HCT116 (cell line): ENCODE results near the gene TMPRSS3. TPM values are rescaled to one million over a fixed set of nuclear protein-coding genes. Genes with fewer than 3 reads are reported as not detected.

ENCODE experiments used
- ATAC-seq: fragments of 200-7000 bp; cut with Tn5 transposase; 2 replicates; pipeline ENCODE4 v1.9.1; 2020; ENCODE audit warnings: mild to moderate bottlenecking, moderate library complexity
- BruUV-seq: library from RNA; stranded (reverse); fragments of 400-500 nt; replicated peaks from 2 replicates; lab custom pipeline; 2021; lab: Mats Ljungman, UMichigan
- CTCF ChIA-PET: fragments of 300-600 bp; sonication (Branson Sonifier 250); formaldehyde crosslinking; loops from one replicate; lab custom pipeline; 2021; ENCODE audit warnings: antibody characterized with exemption; lab: Charles Lee
- POLR2A ChIA-PET: fragments of 300-600, 350-600 bp; sonication (Branson Sonifier 250); formaldehyde crosslinking; loops from one replicate; lab custom pipeline; 2021; ENCODE audit warnings: antibody characterized with exemption; lab: Charles Lee
- RAD21 ChIA-PET, 2 experiments: fragments of 300-600 bp; sonication (Branson Sonifier 250); formaldehyde crosslinking; loops; one replicate each; lab custom pipeline; 2023; ENCODE audit warnings: low total read pairs in 2 of 2; ENCODE audit not compliant: uncharacterized antibody in 2 of 2, unreplicated experiment in 2 of 2, low non-redundant PET in 1 of 2; lab: Charles Lee
- DNase-seq: peaks from one replicate; pipeline ENCODE4 v3.0.0-alpha.2; 2010; ENCODE audit warnings: low read depth, low spot score
- H2AFZ ChIP-seq: fragments of 200-600 bp; shearing (Covaris generic), sonication (generic); 2 replicates; pipeline ENCODE4 v1.6.1; 2017; ENCODE audit warnings: low read depth, mixed run types, mixed read lengths, antibody characterized with exemption, low read length; ENCODE audit not compliant: poor library complexity, severe bottlenecking
- H3K27ac ChIP-seq: 2 replicates; pipeline ENCODE4 v1.5.1; 2012; ENCODE audit warnings: low read depth, low read length
- H3K27me3 ChIP-seq: fragments of 200-600 bp; sonication (generic); 2 replicates; pipeline ENCODE4 v1.6.1; 2016; ENCODE audit warnings: mixed run types, low read length, mixed read lengths; ENCODE audit not compliant: insufficient read depth
- H3K36me3 ChIP-seq, 2 experiments: fragments of 200-500 bp in 1 of 2; fragments of 200-600 bp in 1 of 2; sonication (Bioruptor generic) in 1 of 2; sonication (generic) in 1 of 2; 2 replicates each; pipeline versions ENCODE4 v1.5.1 to v1.6.1; 2014 to 2016; ENCODE audit warnings: low read length in 2 of 2, inconsistent platforms in 1 of 2, mixed read lengths in 1 of 2, mixed run types in 1 of 2; ENCODE audit not compliant: insufficient read depth in 2 of 2, control insufficient read depth in 1 of 2
- H3K4me1 ChIP-seq, 2 experiments: fragments of 200-600 bp in 1 of 2; sonication (generic) in 1 of 2; 2 replicates each; pipeline versions ENCODE4 v1.5.1 to v1.6.1; 2012 to 2017; ENCODE audit warnings: low read length in 2 of 2, inconsistent platforms in 1 of 2, mild to moderate bottlenecking in 1 of 2, mixed read lengths in 1 of 2, mixed run types in 1 of 2, moderate library complexity in 1 of 2; ENCODE audit not compliant: insufficient read depth in 2 of 2, control insufficient read depth in 1 of 2
- H3K4me2 ChIP-seq: fragments of 200-600 bp; sonication (generic); 2 replicates; pipeline ENCODE4 v1.6.1; 2017; ENCODE audit warnings: mixed run types, low read length, mixed read lengths
- H3K4me3 ChIP-seq, 2 experiments: fragments of 200-600 bp in 1 of 2; sonication (generic) in 1 of 2; replicated peaks in 1 of 2; 2 replicates each; pipeline ENCODE4 v1.5.1; 2011 to 2016; ENCODE audit warnings: low read length in 2 of 2, control low read depth in 1 of 2, low read depth in 1 of 2, mild to moderate bottlenecking in 1 of 2, mixed read lengths in 1 of 2, mixed run types in 1 of 2
- H3K79me2 ChIP-seq: fragments of 200-600 bp; sonication (generic); 2 replicates; pipeline ENCODE4 v1.6.1; 2017; ENCODE audit warnings: mild to moderate bottlenecking, mixed run types, low read length, moderate library complexity, mixed read lengths; ENCODE audit not compliant: insufficient read depth
- H3K9ac ChIP-seq: fragments of 200-600 bp; sonication (generic); 2 replicates; pipeline ENCODE4 v1.6.1; 2016; ENCODE audit warnings: low read length, mixed read lengths
- H3K9me2 ChIP-seq: fragments of 200-600 bp; sonication (generic), shearing (Covaris generic); 2 replicates; pipeline ENCODE4 v1.6.1; 2017; ENCODE audit warnings: mixed run types, mild to moderate bottlenecking, moderate library complexity; ENCODE audit not compliant: insufficient read depth
- H3K9me3 ChIP-seq, 2 experiments: fragments of 200-500 bp in 1 of 2; fragments of 200-600 bp in 1 of 2; sonication (Bioruptor generic) in 1 of 2; sonication (generic) in 1 of 2; 2 replicates each; pipeline ENCODE4 v1.6.1; 2014 to 2017; ENCODE audit warnings: low read length in 2 of 2, mixed read lengths in 2 of 2, inconsistent platforms in 1 of 2, low read depth in 1 of 2, mild to moderate bottlenecking in 1 of 2, mixed run types in 1 of 2, moderate library complexity in 1 of 2; ENCODE audit not compliant: control insufficient read depth in 1 of 2, insufficient read depth in 1 of 2
- H4K20me1 ChIP-seq: fragments of 200-600 bp; sonication (generic), shearing (Covaris generic); 2 replicates; pipeline ENCODE4 v1.6.1; 2017; ENCODE audit warnings: mixed run types, mild to moderate bottlenecking, moderate library complexity; ENCODE audit not compliant: insufficient read depth
- CEBPB ChIP-seq: IDR thresholded peaks from 2 replicates; pipeline ENCODE4 v1.6.1; 2012; ENCODE audit warnings: low read depth
- EGR1 ChIP-seq: IDR thresholded peaks from 2 replicates; pipeline ENCODE4 v1.6.1; 2012; ENCODE audit warnings: low read depth
- ELF1 ChIP-seq: IDR thresholded peaks from 2 replicates; pipeline ENCODE4 v1.6.1; 2012; ENCODE audit warnings: low read depth, borderline replicate concordance
- EZH2 ChIP-seq: fragments of 200-600 bp; sonication (generic); IDR thresholded peaks from 2 replicates; pipeline ENCODE4 v1.6.1; 2017; ENCODE audit warnings: antibody characterized with exemption, mixed run types
- FOSL1 ChIP-seq: IDR thresholded peaks from 2 replicates; pipeline ENCODE4 v1.6.1; 2012; ENCODE audit warnings: low read depth
- JUND ChIP-seq: IDR thresholded peaks from 2 replicates; pipeline ENCODE4 v1.6.1; 2012
- POLR2A ChIP-seq: IDR thresholded peaks from 2 replicates; pipeline ENCODE4 v1.7.0; 2011; ENCODE audit warnings: borderline replicate concordance; ENCODE audit not compliant: insufficient read depth, insufficient read length; ENCODE audit errors: extremely low read depth
- RAD21 ChIP-seq: IDR thresholded peaks from 2 replicates; pipeline ENCODE4 v1.6.1; 2012; ENCODE audit warnings: low read depth, mild to moderate bottlenecking
- SIN3A ChIP-seq: IDR thresholded peaks from 2 replicates; pipeline ENCODE4 v1.6.1; 2012; ENCODE audit warnings: low read depth
- SP1 ChIP-seq: IDR thresholded peaks from 2 replicates; pipeline ENCODE4 v1.6.1; 2012; ENCODE audit warnings: low read depth
- SRF ChIP-seq: IDR thresholded peaks from 2 replicates; pipeline ENCODE4 v1.6.1; 2012; ENCODE audit warnings: low read depth
- TCF7L2 ChIP-seq: IDR thresholded peaks from 2 replicates; pipeline ENCODE4 v1.7.0; 2011; ENCODE audit warnings: borderline replicate concordance, inconsistent platforms; ENCODE audit not compliant: insufficient read depth, insufficient read length; ENCODE audit errors: extremely low read depth
- YY1 ChIP-seq: IDR thresholded peaks from 2 replicates; pipeline ENCODE4 v1.6.1; 2011; ENCODE audit warnings: low read length, low read depth, moderate library complexity, mild to moderate bottlenecking; ENCODE audit not compliant: insufficient replicate concordance; ENCODE audit errors: extremely low read depth
- ZBTB33 ChIP-seq: IDR thresholded peaks from 2 replicates; pipeline ENCODE4 v1.6.1; 2011; ENCODE audit warnings: mild to moderate bottlenecking, low read length, moderate library complexity; ENCODE audit not compliant: insufficient replicate concordance; ENCODE audit errors: extremely low read depth
- ZFX ChIP-seq: fragments of 450-650 bp; IDR thresholded peaks from 2 replicates; pipeline ENCODE4 v1.6.1; 2017
- intact Hi-C: fragments of 100-400 bp; cut with micrococcal nuclease; formaldehyde crosslinking; loops from 2 replicates; pipeline ENCODE4 v1.10.0; 2022
- total RNA-seq: library from RNA; stranded (reverse); gene quantifications from one replicate; pipeline ENCODE4 v1.2.1, GENCODE V29; 2021; ENCODE audit not compliant: unreplicated experiment
- TF ChIP-seq, protein P1 (sequence below): IDR thresholded peaks from 2 replicates; pipeline ENCODE4 v1.6.1; 2012
- TF ChIP-seq, protein P2 (sequence below), 3 experiments: fragments of 200-600 bp in 1 of 3; sonication (generic) in 1 of 3; IDR thresholded peaks in 2 of 3; conservative IDR thresholded peaks in 1 of 3; 2 replicates each; pipeline ENCODE4 v1.5.1; 2012 to 2017; ENCODE audit warnings: low read depth in 2 of 3, low read length in 2 of 3, antibody characterized with exemption in 1 of 3, borderline replicate concordance in 1 of 3, control low read depth in 1 of 3, mild to moderate bottlenecking in 1 of 3, mixed read lengths in 1 of 3, mixed run types in 1 of 3, moderate library complexity in 1 of 3; ENCODE audit not compliant: insufficient read depth in 1 of 3

The TMPRSS3 gene
- total RNA-seq, 1 experiment from 2014 or later: not detected

DNA sequence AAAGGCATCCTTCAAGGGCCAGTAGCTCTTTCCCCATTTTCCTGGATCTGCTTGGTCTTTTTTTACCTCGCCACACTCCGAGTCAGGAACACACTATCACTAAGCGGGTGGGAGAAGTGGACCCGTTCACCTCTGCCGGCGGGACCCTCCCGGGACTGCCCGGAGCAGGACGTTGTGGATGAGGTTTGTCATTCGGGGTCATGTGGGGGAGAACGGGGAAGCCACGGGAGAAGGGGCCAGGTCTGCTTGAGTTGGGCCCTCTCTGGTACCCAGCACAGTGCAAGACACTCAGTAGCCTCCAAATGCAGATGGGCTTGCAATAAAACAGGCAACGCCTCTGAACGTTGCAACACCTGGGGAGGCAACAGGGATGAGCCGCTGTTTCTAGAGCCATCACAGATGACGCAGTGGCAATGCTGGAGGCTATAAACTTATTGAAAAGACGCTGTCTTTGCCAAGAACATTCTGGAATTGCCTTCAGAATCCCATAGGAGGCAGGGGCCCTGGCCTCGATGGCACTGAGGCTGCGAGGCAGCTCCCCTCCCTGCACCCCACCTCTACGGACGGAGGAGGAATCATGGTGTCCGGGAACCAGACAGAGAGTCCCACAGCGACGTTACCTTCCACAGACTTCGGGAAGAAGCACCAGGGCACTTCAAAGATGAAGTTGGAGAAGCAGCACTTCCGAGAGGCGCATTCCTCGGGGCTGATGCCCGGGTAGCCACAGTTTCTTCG lies 48.8 kb downstream of the TMPRSS3 start:
- Histone ChIP-seq H3K79me2 (no peaks in the 10 kb centered on the region), H3K4me3 (no peak overlapping the region), H3K4me2 (no peak overlapping the region), H3K9me3 (no peaks in the 10 kb centered on the region), H3K4me1 (no peaks in the 10 kb centered on the region), H4K20me1 (no peaks in the 10 kb centered on the region), H3K27me3 (no peaks in the 10 kb centered on the region), H3K27ac (no peak overlapping the region), H3K9ac (no peak overlapping the region), H3K9me2 (no peaks in the 10 kb centered on the region), H3K36me3 (no peaks in the 10 kb centered on the region), H2AFZ (no peak overlapping the region)
- DNase-seq (no peak), ATAC-seq (no peak)
- intact Hi-C loops: no loop called here
- RAD21 ChIA-PET: no interaction called here
- CTCF ChIA-PET: no interaction called here
- no peak for TF ChIP-seq POLR2A
- no peak for TF ChIP-seq YY1
- TF ChIP-seq SP1: no peak
- TF ChIP-seq EGR1: no peak
- TF ChIP-seq EZH2: no peak
- no peak for TF ChIP-seq SRF
- TF ChIP-seq CEBPB: no peak
- TF ChIP-seq ZFX: no peak
- TF ChIP-seq SIN3A: no peak
- TF ChIP-seq, protein P1, sequence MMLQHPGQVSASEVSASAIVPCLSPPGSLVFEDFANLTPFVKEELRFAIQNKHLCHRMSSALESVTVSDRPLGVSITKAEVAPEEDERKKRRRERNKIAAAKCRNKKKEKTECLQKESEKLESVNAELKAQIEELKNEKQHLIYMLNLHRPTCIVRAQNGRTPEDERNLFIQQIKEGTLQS: no peak
- TF ChIP-seq TCF7L2: no peak
- no peak for TF ChIP-seq FOSL1
- no TSS peak for BruUV-seq
- POLR2A ChIA-PET: no interaction called here

DNA sequence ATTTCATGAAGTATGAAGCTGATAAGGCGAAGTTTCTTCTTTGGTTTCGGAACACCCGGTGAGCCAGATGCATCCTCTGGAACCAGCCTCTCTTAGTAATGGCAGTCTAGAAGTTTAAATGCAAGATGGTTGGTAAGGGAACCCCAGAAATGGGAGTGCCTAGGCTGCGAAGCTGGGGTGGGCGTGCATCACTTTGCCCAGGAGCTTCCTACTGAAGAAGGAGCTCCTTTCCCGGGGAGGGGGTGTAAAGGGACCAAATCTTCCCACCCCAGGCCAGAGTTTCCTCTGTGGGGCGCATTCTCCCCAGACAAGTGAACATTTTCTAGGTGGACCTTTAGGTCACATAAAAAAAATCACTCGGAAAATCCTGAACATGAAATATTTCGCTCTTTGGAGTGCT lies 49.4 kb downstream of the TMPRSS3 start:
- intact Hi-C loops: no loop called here
- Histone ChIP-seq H3K36me3 (no peaks in the 10 kb centered on the region), H3K9ac (no peak overlapping the region), H3K79me2 (no peaks in the 10 kb centered on the region), H3K27me3 (no peaks in the 10 kb centered on the region), H3K4me3 (no peak overlapping the region), H3K4me1 (no peaks in the 10 kb centered on the region), H3K9me2 (no peaks in the 10 kb centered on the region), H3K4me2 (no peak overlapping the region), H2AFZ (no peak overlapping the region), H3K27ac (no peak overlapping the region), H3K9me3 (no peaks in the 10 kb centered on the region), H4K20me1 (no peaks in the 10 kb centered on the region)
- DNase-seq: no peak
- RAD21 ChIA-PET: no interaction called here
- POLR2A ChIA-PET: no interaction called here
- no peak for ATAC-seq
- BruUV-seq: no TSS peak
- CTCF ChIA-PET: no interaction called here
- TF ChIP-seq ELF1 (no peak), ZBTB33 (no peak), RAD21 (no peak), YY1 (no peak), TCF7L2 (no peak), SP1 (no peak), SIN3A (no peak), JUND (no peak)
- TF ChIP-seq, protein P2, sequence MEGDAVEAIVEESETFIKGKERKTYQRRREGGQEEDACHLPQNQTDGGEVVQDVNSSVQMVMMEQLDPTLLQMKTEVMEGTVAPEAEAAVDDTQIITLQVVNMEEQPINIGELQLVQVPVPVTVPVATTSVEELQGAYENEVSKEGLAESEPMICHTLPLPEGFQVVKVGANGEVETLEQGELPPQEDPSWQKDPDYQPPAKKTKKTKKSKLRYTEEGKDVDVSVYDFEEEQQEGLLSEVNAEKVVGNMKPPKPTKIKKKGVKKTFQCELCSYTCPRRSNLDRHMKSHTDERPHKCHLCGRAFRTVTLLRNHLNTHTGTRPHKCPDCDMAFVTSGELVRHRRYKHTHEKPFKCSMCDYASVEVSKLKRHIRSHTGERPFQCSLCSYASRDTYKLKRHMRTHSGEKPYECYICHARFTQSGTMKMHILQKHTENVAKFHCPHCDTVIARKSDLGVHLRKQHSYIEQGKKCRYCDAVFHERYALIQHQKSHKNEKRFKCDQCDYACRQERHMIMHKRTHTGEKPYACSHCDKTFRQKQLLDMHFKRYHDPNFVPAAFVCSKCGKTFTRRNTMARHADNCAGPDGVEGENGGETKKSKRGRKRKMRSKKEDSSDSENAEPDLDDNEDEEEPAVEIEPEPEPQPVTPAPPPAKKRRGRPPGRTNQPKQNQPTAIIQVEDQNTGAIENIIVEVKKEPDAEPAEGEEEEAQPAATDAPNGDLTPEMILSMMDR (IDR thresholded peaks at IDR 0.05 in 2 of 3, conservative IDR thresholded peaks at IDR 0.05 in 1 of 3; ENCODE audit: borderline replicate concordance in 1 of 3, insufficient read depth in 1 of 3, low read depth in 2 of 3, low read length in 2 of 3): no peak
- TF ChIP-seq, protein P1: no peak
